HCT116 (cell line): ENCODE data around the gene UBE2J2. TPM values are rescaled to one million over a fixed set of nuclear protein-coding genes. Genes with fewer than 3 reads are reported as not detected.

Experiments
- ATAC-seq: fragments of 200-7000 bp; cut with Tn5 transposase; 2 replicates; pipeline ENCODE4 v1.9.1; 2020; ENCODE audit warnings: mild to moderate bottlenecking, moderate library complexity
- BruUV-seq: library from RNA; stranded (reverse); fragments of 400-500 nt; replicated peaks from 2 replicates; lab custom pipeline; 2021; lab: Mats Ljungman, UMichigan
- CTCF ChIA-PET: fragments of 300-600 bp; sonication (Branson Sonifier 250); formaldehyde crosslinking; loops from one replicate; lab custom pipeline; 2021; ENCODE audit warnings: antibody characterized with exemption; lab: Charles Lee
- POLR2A ChIA-PET: fragments of 300-600, 350-600 bp; sonication (Branson Sonifier 250); formaldehyde crosslinking; loops from one replicate; lab custom pipeline; 2021; ENCODE audit warnings: antibody characterized with exemption; lab: Charles Lee
- RAD21 ChIA-PET, 2 experiments: fragments of 300-600 bp; sonication (Branson Sonifier 250); formaldehyde crosslinking; loops; one replicate each; lab custom pipeline; 2023; ENCODE audit warnings: low total read pairs in 2 of 2; ENCODE audit not compliant: uncharacterized antibody in 2 of 2, unreplicated experiment in 2 of 2, low non-redundant PET in 1 of 2; lab: Charles Lee
- DNase-seq: peaks from one replicate; pipeline ENCODE4 v3.0.0-alpha.2; 2010; ENCODE audit warnings: low read depth, low spot score
- H2AFZ ChIP-seq: fragments of 200-600 bp; shearing (Covaris generic), sonication (generic); 2 replicates; pipeline ENCODE4 v1.6.1; 2017; ENCODE audit warnings: low read depth, mixed run types, mixed read lengths, antibody characterized with exemption, low read length; ENCODE audit not compliant: poor library complexity, severe bottlenecking
- H3K27ac ChIP-seq: 2 replicates; pipeline ENCODE4 v1.5.1; 2012; ENCODE audit warnings: low read depth, low read length
- H3K27me3 ChIP-seq: fragments of 200-600 bp; sonication (generic); 2 replicates; pipeline ENCODE4 v1.6.1; 2016; ENCODE audit warnings: mixed run types, low read length, mixed read lengths; ENCODE audit not compliant: insufficient read depth
- H3K36me3 ChIP-seq, 2 experiments: fragments of 200-500 bp in 1 of 2; fragments of 200-600 bp in 1 of 2; sonication (Bioruptor generic) in 1 of 2; sonication (generic) in 1 of 2; 2 replicates each; pipeline versions ENCODE4 v1.5.1 to v1.6.1; 2014 to 2016; ENCODE audit warnings: low read length in 2 of 2, inconsistent platforms in 1 of 2, mixed read lengths in 1 of 2, mixed run types in 1 of 2; ENCODE audit not compliant: insufficient read depth in 2 of 2, control insufficient read depth in 1 of 2
- H3K4me1 ChIP-seq, 2 experiments: fragments of 200-600 bp in 1 of 2; sonication (generic) in 1 of 2; 2 replicates each; pipeline versions ENCODE4 v1.5.1 to v1.6.1; 2012 to 2017; ENCODE audit warnings: low read length in 2 of 2, inconsistent platforms in 1 of 2, mild to moderate bottlenecking in 1 of 2, mixed read lengths in 1 of 2, mixed run types in 1 of 2, moderate library complexity in 1 of 2; ENCODE audit not compliant: insufficient read depth in 2 of 2, control insufficient read depth in 1 of 2
- H3K4me2 ChIP-seq: fragments of 200-600 bp; sonication (generic); 2 replicates; pipeline ENCODE4 v1.6.1; 2017; ENCODE audit warnings: mixed run types, low read length, mixed read lengths
- H3K4me3 ChIP-seq, 2 experiments: fragments of 200-600 bp in 1 of 2; sonication (generic) in 1 of 2; replicated peaks in 1 of 2; 2 replicates each; pipeline ENCODE4 v1.5.1; 2011 to 2016; ENCODE audit warnings: low read length in 2 of 2, control low read depth in 1 of 2, low read depth in 1 of 2, mild to moderate bottlenecking in 1 of 2, mixed read lengths in 1 of 2, mixed run types in 1 of 2
- H3K79me2 ChIP-seq: fragments of 200-600 bp; sonication (generic); 2 replicates; pipeline ENCODE4 v1.6.1; 2017; ENCODE audit warnings: mild to moderate bottlenecking, mixed run types, low read length, moderate library complexity, mixed read lengths; ENCODE audit not compliant: insufficient read depth
- H3K9ac ChIP-seq: fragments of 200-600 bp; sonication (generic); 2 replicates; pipeline ENCODE4 v1.6.1; 2016; ENCODE audit warnings: low read length, mixed read lengths
- H3K9me2 ChIP-seq: fragments of 200-600 bp; sonication (generic), shearing (Covaris generic); 2 replicates; pipeline ENCODE4 v1.6.1; 2017; ENCODE audit warnings: mixed run types, mild to moderate bottlenecking, moderate library complexity; ENCODE audit not compliant: insufficient read depth
- H3K9me3 ChIP-seq, 2 experiments: fragments of 200-500 bp in 1 of 2; fragments of 200-600 bp in 1 of 2; sonication (Bioruptor generic) in 1 of 2; sonication (generic) in 1 of 2; 2 replicates each; pipeline ENCODE4 v1.6.1; 2014 to 2017; ENCODE audit warnings: low read length in 2 of 2, mixed read lengths in 2 of 2, inconsistent platforms in 1 of 2, low read depth in 1 of 2, mild to moderate bottlenecking in 1 of 2, mixed run types in 1 of 2, moderate library complexity in 1 of 2; ENCODE audit not compliant: control insufficient read depth in 1 of 2, insufficient read depth in 1 of 2
- H4K20me1 ChIP-seq: fragments of 200-600 bp; sonication (generic), shearing (Covaris generic); 2 replicates; pipeline ENCODE4 v1.6.1; 2017; ENCODE audit warnings: mixed run types, mild to moderate bottlenecking, moderate library complexity; ENCODE audit not compliant: insufficient read depth
- CBX3 ChIP-seq: IDR thresholded peaks from 2 replicates; pipeline ENCODE4 v1.6.1; 2012; ENCODE audit warnings: low read depth
- CEBPB ChIP-seq: IDR thresholded peaks from 2 replicates; pipeline ENCODE4 v1.6.1; 2012; ENCODE audit warnings: low read depth
- EZH2 ChIP-seq: fragments of 200-600 bp; sonication (generic); IDR thresholded peaks from 2 replicates; pipeline ENCODE4 v1.6.1; 2017; ENCODE audit warnings: antibody characterized with exemption, mixed run types
- FOSL1 ChIP-seq: IDR thresholded peaks from 2 replicates; pipeline ENCODE4 v1.6.1; 2012; ENCODE audit warnings: low read depth
- POLR2AphosphoS5 ChIP-seq: IDR thresholded peaks from 2 replicates; pipeline ENCODE4 v1.6.1; 2011; ENCODE audit warnings: mild to moderate bottlenecking, low read depth, low read length, moderate library complexity
- SIN3A ChIP-seq: IDR thresholded peaks from 2 replicates; pipeline ENCODE4 v1.6.1; 2012; ENCODE audit warnings: low read depth
- SRF ChIP-seq: IDR thresholded peaks from 2 replicates; pipeline ENCODE4 v1.6.1; 2012; ENCODE audit warnings: low read depth
- YY1 ChIP-seq: IDR thresholded peaks from 2 replicates; pipeline ENCODE4 v1.6.1; 2011; ENCODE audit warnings: low read length, low read depth, moderate library complexity, mild to moderate bottlenecking; ENCODE audit not compliant: insufficient replicate concordance; ENCODE audit errors: extremely low read depth
- ZFX ChIP-seq: fragments of 450-650 bp; IDR thresholded peaks from 2 replicates; pipeline ENCODE4 v1.6.1; 2017
- intact Hi-C: fragments of 100-400 bp; cut with micrococcal nuclease; formaldehyde crosslinking; loops from 2 replicates; pipeline ENCODE4 v1.10.0; 2022
- total RNA-seq: library from RNA; stranded (reverse); gene quantifications from one replicate; pipeline ENCODE4 v1.2.1, GENCODE V29; 2021; ENCODE audit not compliant: unreplicated experiment
- TF ChIP-seq, protein P1 (sequence below): IDR thresholded peaks from 2 replicates; pipeline ENCODE4 v1.6.1; 2012

Gene UBE2J2
- total RNA-seq, 1 experiment from 2014 or later = 67.7 TPM

- ChIA-PET POLR2A (no interaction called here), RAD21 (no interaction called here), CTCF (no interaction called here)
- Histone ChIP-seq H3K4me2 (no peak overlapping the region), H3K79me2 (peaks cover 21% of the 10 kb centered on the region), H3K27me3 (no peaks in the 10 kb centered on the region), H3K27ac (no peak overlapping the region), H3K36me3 (peaks cover 32 to 53% of the 10 kb centered on the region in 2 experiments; a peak in 3 of 4 replicates), H3K4me1 (peaks cover 0 to 3% of the 10 kb centered on the region in 2 experiments; a peak in 1 of 4 replicates), H3K9me2 (no peaks in the 10 kb centered on the region), H2AFZ (no peak overlapping the region), H4K20me1 (no peaks in the 10 kb centered on the region), H3K9me3 (no peaks in the 10 kb centered on the region), H3K9ac (no peak overlapping the region), H3K4me3 (no peak overlapping the region)
- no peak for TF ChIP-seq CBX3
- TF ChIP-seq CEBPB = no peak
- no peak for TF ChIP-seq EZH2
- no peak for TF ChIP-seq SIN3A
- TF ChIP-seq ZFX = no peak
- no peak for TF ChIP-seq POLR2AphosphoS5
- TF ChIP-seq, protein P1, sequence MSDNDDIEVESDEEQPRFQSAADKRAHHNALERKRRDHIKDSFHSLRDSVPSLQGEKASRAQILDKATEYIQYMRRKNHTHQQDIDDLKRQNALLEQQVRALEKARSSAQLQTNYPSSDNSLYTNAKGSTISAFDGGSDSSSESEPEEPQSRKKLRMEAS = no peak
- no peak for TF ChIP-seq FOSL1
- BruUV-seq = no TSS peak
- no peak for DNase-seq
- intact Hi-C loops = no loop called here
- no peak for ATAC-seq
These were observed 13.6 kb downstream of the UBE2J2 start for GRCh38 chr1:1259951-1260600.

DNA sequence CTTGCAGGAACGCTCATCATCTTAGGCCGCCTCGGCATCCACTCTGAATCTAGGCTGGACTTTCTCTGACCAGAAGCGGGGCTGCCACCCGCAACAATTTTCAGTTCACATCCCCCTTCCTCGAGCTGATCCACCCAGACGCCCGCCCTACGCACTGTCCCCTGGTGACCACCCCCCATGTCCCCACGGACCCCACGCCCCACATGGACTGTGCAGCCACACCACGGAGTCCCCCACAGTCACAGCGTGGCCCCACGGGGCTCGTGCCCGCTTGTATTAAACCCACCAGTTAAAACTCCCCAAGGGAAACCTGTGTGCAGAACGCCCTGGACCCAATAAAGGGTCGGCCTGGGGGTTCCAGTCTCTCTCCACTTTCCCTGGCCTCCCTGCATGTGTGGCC lies 14.1 kb downstream of the UBE2J2 start:
- ChIA-PET POLR2A (no interaction called here), RAD21 (no interaction called here), CTCF (no interaction called here)
- Histone ChIP-seq H3K9me2 (no peaks in the 10 kb centered on the region), H4K20me1 (no peaks in the 10 kb centered on the region), H3K4me2 (no peak overlapping the region), H3K9me3 (no peaks in the 10 kb centered on the region), H3K36me3 (peaks cover 32 to 51% of the 10 kb centered on the region in 2 experiments; a peak in 3 of 4 replicates), H3K27ac (no peak overlapping the region), H3K27me3 (no peaks in the 10 kb centered on the region), H3K9ac (no peak overlapping the region), H3K79me2 (peaks cover 16% of the 10 kb centered on the region; the same call in 1 of the 2 replicates), H3K4me3 (no peak overlapping the region), H2AFZ (no peak overlapping the region), H3K4me1 (no peaks in the 10 kb centered on the region)
- TF ChIP-seq YY1 = no peak
- no peak for TF ChIP-seq SRF
- intact Hi-C loops = no loop called here
- DNase-seq (no peak), ATAC-seq (no peak)
- no TSS peak for BruUV-seq
